Astrocyte of the cerebellum (primary cell): Measurements from ENCODE around the gene LAMA2.

Experiments
- DNase-seq: peaks from one replicate; pipeline ENCODE4 v3.0.0-alpha.2; 2011; ENCODE audit warnings: low read depth
- H3K4me3 ChIP-seq: 2 replicates; pipeline ENCODE4 v1.5.1; 2011; ENCODE audit warnings: mild to moderate bottlenecking, low read depth, low read length, moderate library complexity
- CTCF ChIP-seq: IDR thresholded peaks from 2 replicates; pipeline ENCODE4 v1.5.1; 2012; ENCODE audit warnings: low read length, low read depth, moderate library complexity, mild to moderate bottlenecking; ENCODE audit errors: missing control alignments
- in situ Hi-C: cut with HindIII; loops from 2 replicates; pipeline ENCODE4 v1.10.0; 2017; ENCODE audit warnings: low sequenced_read_pairs

LAMA2 gene

GRCh38 chr6:129455126-129455769 is 572.3 kb downstream of the LAMA2 start:
- no peak for TF ChIP-seq CTCF
- DNase-seq: no peak
- H3K4me3 ChIP-seq: no peak overlapping the region
- in situ Hi-C loops: no loop called here

GRCh38 chr6:129460221-129460620 is 577.3 kb downstream of the LAMA2 start:
- DNase-seq: no peak
- no peak overlapping the region for H3K4me3 ChIP-seq
- TF ChIP-seq CTCF: no peak
- in situ Hi-C loops: no loop called here

GRCh38 chr6:129469070-129469662 is 586.2 kb downstream of the LAMA2 start:
- in situ Hi-C loops: no loop called here
- no peak for TF ChIP-seq CTCF
- no peak overlapping the region for H3K4me3 ChIP-seq
- DNase-seq: no peak

- DNase-seq: no peak
- TF ChIP-seq CTCF: no peak
- no peak overlapping the region for H3K4me3 ChIP-seq
- in situ Hi-C loops: no loop called here
Measured at GRCh38 chr6:129472239-129472638, 589.3 kb downstream of the LAMA2 start.

- in situ Hi-C loops: no loop called here
- no peak for DNase-seq
- no peak overlapping the region for H3K4me3 ChIP-seq
- no peak for TF ChIP-seq CTCF
Measured at GRCh38 chr6:129473546-129473945, 590.6 kb downstream of the LAMA2 start.

GRCh38 chr6:129475477-129476247 is 592.7 kb downstream of the LAMA2 start:
- in situ Hi-C loops: no loop called here
- no peak overlapping the region for H3K4me3 ChIP-seq

More at GRCh38 chr6:129475477-129476247, 592.7 kb downstream of the LAMA2 start:
- no peak for DNase-seq
- TF ChIP-seq CTCF: no peak
